Left ventricle myocardium inferior (tissue), 1 donor: ENCODE measurements around the gene PPP1R14C. TPM values are rescaled to one million over a fixed set of nuclear protein-coding genes. Genes with fewer than 3 reads are reported as not detected.

Experiments
- DNase-seq: peaks from one replicate; pipeline ENCODE4 v3.0.0-alpha.2; 2020
- H3K27ac ChIP-seq: fragments of 200-600 bp; replicated peaks from 2 replicates; pipeline ENCODE4 v1.8.0; 2021
- H3K27me3 ChIP-seq: fragments of 200-600 bp; 2 replicates; pipeline ENCODE4 v1.8.0; 2021; ENCODE audit warnings: low read depth
- H3K36me3 ChIP-seq: fragments of 200-600 bp; 2 replicates; pipeline ENCODE4 v1.8.0; 2021
- H3K4me1 ChIP-seq: fragments of 200-600 bp; 2 replicates; pipeline ENCODE4 v1.8.0; 2021
- H3K4me3 ChIP-seq: fragments of 200-600 bp; 2 replicates; pipeline ENCODE4 v1.8.0; 2021; ENCODE audit warnings: mild to moderate bottlenecking, moderate library complexity
- H3K9me3 ChIP-seq: fragments of 200-600 bp; replicated peaks from 2 replicates; pipeline ENCODE4 v1.8.0; 2021
- intact Hi-C: fragments of 100-400 bp; cut with micrococcal nuclease; formaldehyde crosslinking; loops from one replicate; pipeline ENCODE4 v1.11.0; 2022
- total RNA-seq: library from RNA; stranded (reverse); fragmentation: NEBNext Ultra II Directional; extraction: Animal tissue kit (Norgen Biotek cat#: 25700); gene quantifications from one replicate; pipeline ENCODE4 v1.2.1, GENCODE V29; 2021
- TF ChIP-seq, protein P1 (sequence below): fragments of 200-600 bp; IDR thresholded peaks from 2 replicates; pipeline ENCODE4 v1.8.0; 2021; ENCODE audit warnings: antibody characterized with exemption, mild to moderate bottlenecking, borderline replicate concordance
- donor health status: DM: no; HTN: yes; CAD: no; lungs with severe emphysema.

Gene PPP1R14C
- total RNA-seq, 1 donor from 2014 or later: 116 TPM

DNA sequence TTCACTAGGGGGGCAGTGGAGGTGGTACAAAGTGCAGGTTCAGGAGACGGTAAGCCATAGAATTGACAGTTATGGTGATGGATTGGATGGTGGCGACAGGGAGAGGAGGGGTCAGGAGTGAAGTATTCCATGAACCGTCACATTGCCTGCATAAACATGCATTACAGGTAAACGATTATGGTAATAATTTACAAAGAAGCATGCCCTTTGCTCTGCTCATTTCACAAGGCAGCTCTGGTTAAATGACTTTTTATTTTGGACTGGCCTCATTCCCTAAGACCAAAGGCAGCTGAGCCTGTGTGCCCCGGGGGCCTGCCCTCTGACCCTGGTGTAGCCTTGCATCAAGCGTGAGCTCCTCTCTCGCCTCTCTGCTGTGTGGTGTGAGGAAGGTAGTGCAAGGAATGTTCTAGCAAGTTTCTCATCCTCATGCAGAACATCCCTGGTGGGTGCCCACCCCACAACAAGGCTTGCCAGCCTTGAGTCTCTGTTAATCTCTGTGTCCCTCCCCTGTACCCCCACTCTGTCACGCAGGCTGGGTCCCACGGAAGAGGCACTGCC is 59.0 kb downstream of the PPP1R14C start:
- Histone ChIP-seq H3K27me3 (peaks cover 5% of the 10 kb centered on the region), H3K4me3 (no peak overlapping the region), H3K4me1 (peaks cover 62% of the 10 kb centered on the region), H3K27ac (no peak overlapping the region), H3K9me3 (no peaks in the 10 kb centered on the region), H3K36me3 (no peaks in the 10 kb centered on the region)
- no peak for DNase-seq
- TF ChIP-seq, protein P1, sequence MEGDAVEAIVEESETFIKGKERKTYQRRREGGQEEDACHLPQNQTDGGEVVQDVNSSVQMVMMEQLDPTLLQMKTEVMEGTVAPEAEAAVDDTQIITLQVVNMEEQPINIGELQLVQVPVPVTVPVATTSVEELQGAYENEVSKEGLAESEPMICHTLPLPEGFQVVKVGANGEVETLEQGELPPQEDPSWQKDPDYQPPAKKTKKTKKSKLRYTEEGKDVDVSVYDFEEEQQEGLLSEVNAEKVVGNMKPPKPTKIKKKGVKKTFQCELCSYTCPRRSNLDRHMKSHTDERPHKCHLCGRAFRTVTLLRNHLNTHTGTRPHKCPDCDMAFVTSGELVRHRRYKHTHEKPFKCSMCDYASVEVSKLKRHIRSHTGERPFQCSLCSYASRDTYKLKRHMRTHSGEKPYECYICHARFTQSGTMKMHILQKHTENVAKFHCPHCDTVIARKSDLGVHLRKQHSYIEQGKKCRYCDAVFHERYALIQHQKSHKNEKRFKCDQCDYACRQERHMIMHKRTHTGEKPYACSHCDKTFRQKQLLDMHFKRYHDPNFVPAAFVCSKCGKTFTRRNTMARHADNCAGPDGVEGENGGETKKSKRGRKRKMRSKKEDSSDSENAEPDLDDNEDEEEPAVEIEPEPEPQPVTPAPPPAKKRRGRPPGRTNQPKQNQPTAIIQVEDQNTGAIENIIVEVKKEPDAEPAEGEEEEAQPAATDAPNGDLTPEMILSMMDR: no peak
- intact Hi-C loops: no loop called here

DNA sequence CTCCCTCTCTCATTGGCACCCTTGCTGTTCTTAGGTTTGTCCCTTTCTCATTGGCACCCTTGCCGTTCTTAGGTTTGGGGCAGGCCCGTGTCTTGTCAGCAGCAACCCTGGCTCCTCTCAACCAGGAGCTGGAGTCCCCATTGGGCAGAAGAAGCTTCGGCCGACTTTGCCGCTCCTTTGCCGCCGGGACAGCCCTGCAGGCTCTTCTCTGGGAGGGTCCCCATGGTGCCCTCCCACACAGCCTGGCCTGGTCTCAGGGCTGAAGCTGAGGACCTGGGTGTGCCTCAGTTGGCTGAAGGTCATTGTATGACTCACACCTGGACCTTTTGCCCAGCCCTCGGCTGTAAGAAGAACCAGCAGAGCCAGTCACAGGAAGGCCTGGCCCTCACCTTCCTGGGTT is 59.6 kb downstream of the PPP1R14C start:
- H3K4me1 ChIP-seq: peaks cover 57% of the 10 kb centered on the region
- TF ChIP-seq, protein P1: no peak
- H3K27me3 ChIP-seq: peaks cover 5% of the 10 kb centered on the region
- H3K36me3 ChIP-seq: no peaks in the 10 kb centered on the region
- H3K27ac ChIP-seq: no peak overlapping the region
- no peak for DNase-seq
- H3K9me3 ChIP-seq: no peaks in the 10 kb centered on the region
- no peak overlapping the region for H3K4me3 ChIP-seq
- intact Hi-C loops: no loop called here

DNA sequence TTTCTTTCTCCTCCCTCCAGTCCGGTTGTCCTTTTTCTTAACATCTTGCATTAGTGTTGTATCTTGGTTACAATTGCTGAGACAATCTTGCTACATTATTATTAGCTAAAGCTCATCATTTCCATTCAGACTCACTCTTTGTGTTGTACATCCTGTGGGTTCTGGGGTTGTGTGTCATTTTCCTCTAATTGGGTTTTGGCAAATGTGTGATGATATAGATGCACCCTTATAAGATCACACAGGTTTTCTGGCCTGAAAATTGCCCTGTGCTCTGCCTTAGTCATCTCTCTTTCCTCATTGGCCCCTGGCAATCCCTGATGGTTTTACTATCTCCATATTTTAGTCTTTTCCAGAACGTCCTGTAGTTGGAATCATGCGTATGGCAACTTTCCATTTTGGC is 60.1 kb downstream of the PPP1R14C start:
- Histone ChIP-seq H3K27me3 (peaks cover 5% of the 10 kb centered on the region), H3K27ac (no peak overlapping the region), H3K4me1 (peaks cover 59% of the 10 kb centered on the region), H3K9me3 (no peaks in the 10 kb centered on the region), H3K4me3 (no peak overlapping the region), H3K36me3 (no peaks in the 10 kb centered on the region)
- no peak for DNase-seq
- TF ChIP-seq, protein P1: no peak
- intact Hi-C loops: no loop called here

DNA sequence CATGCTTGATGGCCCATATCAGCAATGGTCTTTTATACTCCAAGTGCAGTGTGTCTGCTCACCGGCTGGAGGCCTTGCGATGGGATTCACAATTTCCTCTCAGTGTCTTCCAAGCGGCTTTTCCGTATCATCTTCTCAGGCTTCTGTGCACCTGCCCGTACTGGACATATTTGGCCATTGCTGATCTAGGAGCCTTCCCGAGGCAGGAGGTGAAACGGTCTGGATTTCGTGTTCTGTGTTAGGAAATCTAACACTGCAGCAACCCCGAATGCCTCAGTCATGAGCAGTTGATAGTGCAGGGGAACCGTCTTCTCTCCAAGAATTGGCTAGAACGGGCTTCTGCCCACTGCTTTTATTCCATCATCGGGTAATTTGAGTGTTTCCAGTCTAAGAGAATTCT is 60.5 kb downstream of the PPP1R14C start:
- no peak overlapping the region for H3K4me3 ChIP-seq
- H3K9me3 ChIP-seq: no peaks in the 10 kb centered on the region
- H3K27me3 ChIP-seq: peaks cover 4% of the 10 kb centered on the region
- no peak overlapping the region for H3K27ac ChIP-seq
- intact Hi-C loops: no loop called here
- H3K36me3 ChIP-seq: no peaks in the 10 kb centered on the region
- H3K4me1 ChIP-seq: peaks cover 60% of the 10 kb centered on the region
- TF ChIP-seq, protein P1: no peak
- no peak for DNase-seq

DNA sequence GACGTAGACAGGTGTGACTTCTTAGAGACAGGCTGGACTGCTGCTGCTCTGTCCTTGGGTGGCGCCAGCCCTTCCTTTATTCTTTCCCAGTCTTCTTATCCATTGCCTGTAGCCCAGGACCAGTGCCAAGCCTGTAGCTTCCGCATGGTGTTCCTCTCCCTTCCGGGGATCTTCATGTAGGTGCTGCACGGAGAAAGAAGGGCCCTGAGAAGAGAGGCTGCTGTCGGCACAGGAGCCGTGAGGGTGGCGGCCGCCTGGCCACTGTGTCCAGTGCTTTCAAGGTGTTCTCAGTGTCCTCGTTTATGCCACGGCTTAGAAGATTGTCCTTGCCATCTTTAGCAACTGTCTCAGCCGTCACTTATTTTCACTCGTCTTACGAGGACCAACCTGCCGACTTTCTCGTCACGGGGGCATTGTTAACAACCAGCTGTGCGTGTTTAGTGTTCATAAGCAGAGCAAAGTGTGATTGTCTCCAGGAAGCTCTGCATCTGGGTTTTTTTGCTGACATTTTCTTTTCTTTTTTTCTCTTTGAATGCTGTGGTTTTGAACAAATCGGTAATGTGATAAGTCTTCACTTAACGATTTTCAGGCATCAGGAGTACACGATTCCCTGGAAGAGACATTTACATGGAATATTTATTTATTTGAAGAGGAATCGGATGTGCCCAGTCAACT is 61.2 kb downstream of the PPP1R14C start:
- Histone ChIP-seq H3K27me3 (no peaks in the 10 kb centered on the region), H3K4me3 (no peak overlapping the region), H3K9me3 (no peaks in the 10 kb centered on the region), H3K27ac (no peak overlapping the region), H3K4me1 (peaks cover 60% of the 10 kb centered on the region), H3K36me3 (no peaks in the 10 kb centered on the region)
- intact Hi-C loops: no loop called here
- no peak for DNase-seq
- TF ChIP-seq, protein P1: no peak
